ENCODE results near the gene TMCO1. TPM values are rescaled to one million over a fixed set of nuclear protein-coding genes. Genes with fewer than 3 reads are reported as not detected.
"Not testable (repeated sequence)": the region's sequence is repeated elsewhere in the genome, so short reads cannot be mapped to it uniquely, and the experiment has no call there.

Gene TMCO1
- total and polyA plus RNA-seq, 11 donors, result 27.4 to 102 (median 54.3) TPM

DNA sequence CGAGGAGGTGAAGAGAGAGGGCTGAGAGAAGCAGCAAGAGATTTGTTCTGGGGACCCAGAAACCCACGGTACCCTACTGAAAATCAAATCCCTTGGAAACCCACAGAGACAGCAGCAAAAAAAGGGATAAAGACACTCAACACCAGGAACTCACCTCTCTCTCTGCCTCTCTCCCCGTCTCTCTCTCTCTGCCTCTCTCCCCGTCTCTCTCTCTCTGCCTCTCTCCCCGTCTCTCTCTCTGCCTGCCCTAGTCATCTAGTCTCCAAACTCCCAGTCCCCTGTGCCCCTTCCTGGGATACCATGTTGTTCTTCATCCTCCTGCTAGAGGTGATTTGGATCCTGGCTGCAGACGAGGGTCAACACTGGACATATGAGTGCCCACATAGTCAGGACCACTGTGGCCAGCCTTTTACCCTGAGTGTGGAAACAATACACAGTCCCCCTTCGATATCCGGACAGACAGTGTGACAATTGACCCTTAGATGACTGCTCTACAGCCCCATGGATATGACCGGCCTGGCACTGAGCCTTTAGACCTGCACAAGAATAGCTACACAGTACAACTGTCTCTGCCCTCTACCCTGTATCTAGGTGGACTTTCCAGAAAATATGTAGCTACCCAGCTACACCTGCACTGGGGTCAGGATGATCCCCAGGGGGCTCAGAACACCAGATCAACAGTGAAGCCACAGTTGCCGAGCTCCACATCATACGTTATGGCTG is 60.5 kb downstream of the TMCO1 start:
- H3K27me3 ChIP-seq, result no peaks in the 10 kb centered on the region
- H3K4me3 ChIP-seq, result no peak overlapping the region
- no peaks in the 10 kb centered on the region for H3K9me3 ChIP-seq
- TF ChIP-seq POLR2A (IDR thresholded peaks at IDR 0.05), result no peak
- TF ChIP-seq, protein P1, sequence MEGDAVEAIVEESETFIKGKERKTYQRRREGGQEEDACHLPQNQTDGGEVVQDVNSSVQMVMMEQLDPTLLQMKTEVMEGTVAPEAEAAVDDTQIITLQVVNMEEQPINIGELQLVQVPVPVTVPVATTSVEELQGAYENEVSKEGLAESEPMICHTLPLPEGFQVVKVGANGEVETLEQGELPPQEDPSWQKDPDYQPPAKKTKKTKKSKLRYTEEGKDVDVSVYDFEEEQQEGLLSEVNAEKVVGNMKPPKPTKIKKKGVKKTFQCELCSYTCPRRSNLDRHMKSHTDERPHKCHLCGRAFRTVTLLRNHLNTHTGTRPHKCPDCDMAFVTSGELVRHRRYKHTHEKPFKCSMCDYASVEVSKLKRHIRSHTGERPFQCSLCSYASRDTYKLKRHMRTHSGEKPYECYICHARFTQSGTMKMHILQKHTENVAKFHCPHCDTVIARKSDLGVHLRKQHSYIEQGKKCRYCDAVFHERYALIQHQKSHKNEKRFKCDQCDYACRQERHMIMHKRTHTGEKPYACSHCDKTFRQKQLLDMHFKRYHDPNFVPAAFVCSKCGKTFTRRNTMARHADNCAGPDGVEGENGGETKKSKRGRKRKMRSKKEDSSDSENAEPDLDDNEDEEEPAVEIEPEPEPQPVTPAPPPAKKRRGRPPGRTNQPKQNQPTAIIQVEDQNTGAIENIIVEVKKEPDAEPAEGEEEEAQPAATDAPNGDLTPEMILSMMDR (IDR thresholded peaks at IDR 0.05), result no peak
- ATAC-seq, result no peak
- no peak for DNase-seq
- 76 to 90% (median 81%) methylated on average over 10 to 11 of the region's 11 CpGs for WGBS, 4 donors
- no peaks in the 10 kb centered on the region for H3K4me1 ChIP-seq
- intact Hi-C loops (cut with DNase I), result no loop called here
- no peaks in the 10 kb centered on the region for H3K36me3 ChIP-seq
- H3K27ac ChIP-seq, result no peak overlapping the region

DNA sequence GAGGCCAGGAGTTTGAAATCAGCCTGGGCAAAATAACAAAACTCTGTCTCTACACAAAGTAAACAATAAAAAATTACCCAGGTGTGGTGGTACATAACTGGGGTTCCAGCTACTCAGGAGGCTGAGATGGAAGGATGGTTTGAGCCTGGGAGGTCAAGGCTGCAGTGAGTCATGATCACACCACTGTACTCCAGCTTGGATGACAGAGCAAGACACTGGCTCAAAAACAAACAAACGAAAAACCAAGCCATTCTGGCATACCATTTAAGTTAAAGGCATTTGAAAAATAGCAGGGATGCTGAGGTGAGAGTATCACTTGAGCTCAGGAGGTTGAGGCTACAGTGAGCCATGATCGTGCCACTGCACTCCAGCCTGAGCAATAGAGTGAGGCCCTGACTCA is 65.0 kb downstream of the TMCO1 start:
- no peaks in the 10 kb centered on the region for H3K9me3 ChIP-seq
- DNase-seq (no peak), ATAC-seq (no peak)
- no peaks in the 10 kb centered on the region for H3K27me3 ChIP-seq
- H3K4me1 ChIP-seq, result peaks cover 0 to 6% (median 0%) of the 10 kb centered on the region in 12 donors
- WGBS, 4 donors, result 80 to 89% (median 83%) methylated on average over 2 of the region's 2 CpGs
- no peaks in the 10 kb centered on the region for H3K36me3 ChIP-seq
- intact Hi-C loops (cut with DNase I), result no loop called here
- no peak for TF ChIP-seq POLR2A (IDR thresholded peaks at IDR 0.05)
- TF ChIP-seq, protein P1 (IDR thresholded peaks at IDR 0.05), result no peak
- no peak overlapping the region for H3K4me3 ChIP-seq
- no peak overlapping the region for H3K27ac ChIP-seq

- WGBS, 4 donors, result 88 to 91% (median 90%) methylated on average over 7 of the region's 7 CpGs
- DNase-seq; H3K9me3 ChIP-seq; intact Hi-C loops (cut with DNase I); H3K36me3 ChIP-seq; H3K4me3 ChIP-seq; H3K27me3 ChIP-seq; ATAC-seq; H3K27ac ChIP-seq: not testable (repeated sequence)
- H3K4me1 ChIP-seq, result peaks cover 0 to 16% (median 8%) of the 10 kb centered on the region in 12 donors
Measured at GRCh38 chr1:165701922-165702321, 66.7 kb downstream of the TMCO1 start.

- 75 to 96% (median 92%) methylated on average over 3 of the region's 3 CpGs for WGBS, 4 donors
- Histone ChIP-seq H3K4me3 (no peak overlapping the region), H3K36me3 (peaks cover 0 to 3% (median 0%) of the 10 kb centered on the region in 9 donors), H3K9me3 (no peaks in the 10 kb centered on the region), H3K27ac (no peak overlapping the region), H3K27me3 (no peaks in the 10 kb centered on the region), H3K4me1 (peaks cover 0 to 31% (median 19%) of the 10 kb centered on the region in 12 donors)
- TF ChIP-seq, protein P1 (IDR thresholded peaks at IDR 0.05), result no peak
- TF ChIP-seq POLR2A (IDR thresholded peaks at IDR 0.05), result no peak
- intact Hi-C loops (cut with DNase I), result loop anchor here in 9 of 10 donors (2.0 to 10.0 kb wide), 8 partner anchors 65 to 102 kb away; partner anchors contain the start of genes MGST3 (in 6 of the 9) and TMCO1 (in 3 of the 9)
- ATAC-seq (no peak), DNase-seq (no peak)
Measured at GRCh38 chr1:165699577-165699976, 69.1 kb downstream of the TMCO1 start.

Measured in heart left ventricle (tissue), 16 donors.